Measurements from ENCODE around the gene C1QC.

The C1QC gene

DNA sequence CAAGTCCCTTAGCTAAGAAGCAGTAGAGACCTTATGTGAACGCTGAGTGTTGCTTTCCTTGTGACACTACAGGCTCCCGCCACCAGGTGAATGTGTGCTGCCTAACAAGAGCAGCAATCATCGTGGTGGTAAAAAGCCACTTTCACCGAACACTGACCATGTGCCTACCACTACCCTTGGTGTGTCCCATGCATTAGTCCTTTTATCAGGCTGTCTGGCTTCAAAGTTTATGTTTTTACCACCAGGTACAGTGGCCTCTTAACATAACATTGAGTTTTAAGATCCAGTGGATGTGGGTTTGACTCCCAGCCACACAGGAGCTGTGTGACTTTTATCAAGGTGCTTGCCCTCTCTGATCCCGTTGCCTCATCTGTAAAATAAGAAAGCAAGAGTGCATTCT, 11.3 kb downstream of the C1QC start:
- Histone ChIP-seq H3K27ac (no peak overlapping the region), H3K27me3 (ENCODE audit: insufficient read depth, low read depth) (peaks cover 81% of the 10 kb centered on the region), H3K9ac (no peak overlapping the region), H3K36me3 (ENCODE audit: insufficient read depth) (no peaks in the 10 kb centered on the region), H2AFZ (ENCODE audit: low read depth) (no peak overlapping the region), H3K4me1 (ENCODE audit: low read depth, poor library complexity, severe bottlenecking) (no peaks in the 10 kb centered on the region), H3K79me2 (ENCODE audit: insufficient read depth, low read depth) (no peaks in the 10 kb centered on the region), H4K20me1 (ENCODE audit: insufficient read depth) (no peaks in the 10 kb centered on the region), H3K4me3 (IDR thresholded peaks at IDR 0.05; ENCODE audit: insufficient read depth, low read depth, low read length) (no peak overlapping the region), H3K4me2 (no peak overlapping the region)
- TF ChIP-seq, protein P1, sequence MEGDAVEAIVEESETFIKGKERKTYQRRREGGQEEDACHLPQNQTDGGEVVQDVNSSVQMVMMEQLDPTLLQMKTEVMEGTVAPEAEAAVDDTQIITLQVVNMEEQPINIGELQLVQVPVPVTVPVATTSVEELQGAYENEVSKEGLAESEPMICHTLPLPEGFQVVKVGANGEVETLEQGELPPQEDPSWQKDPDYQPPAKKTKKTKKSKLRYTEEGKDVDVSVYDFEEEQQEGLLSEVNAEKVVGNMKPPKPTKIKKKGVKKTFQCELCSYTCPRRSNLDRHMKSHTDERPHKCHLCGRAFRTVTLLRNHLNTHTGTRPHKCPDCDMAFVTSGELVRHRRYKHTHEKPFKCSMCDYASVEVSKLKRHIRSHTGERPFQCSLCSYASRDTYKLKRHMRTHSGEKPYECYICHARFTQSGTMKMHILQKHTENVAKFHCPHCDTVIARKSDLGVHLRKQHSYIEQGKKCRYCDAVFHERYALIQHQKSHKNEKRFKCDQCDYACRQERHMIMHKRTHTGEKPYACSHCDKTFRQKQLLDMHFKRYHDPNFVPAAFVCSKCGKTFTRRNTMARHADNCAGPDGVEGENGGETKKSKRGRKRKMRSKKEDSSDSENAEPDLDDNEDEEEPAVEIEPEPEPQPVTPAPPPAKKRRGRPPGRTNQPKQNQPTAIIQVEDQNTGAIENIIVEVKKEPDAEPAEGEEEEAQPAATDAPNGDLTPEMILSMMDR (conservative IDR thresholded peaks at IDR 0.05; ENCODE audit: low read depth, low read length) = no peak

DNA sequence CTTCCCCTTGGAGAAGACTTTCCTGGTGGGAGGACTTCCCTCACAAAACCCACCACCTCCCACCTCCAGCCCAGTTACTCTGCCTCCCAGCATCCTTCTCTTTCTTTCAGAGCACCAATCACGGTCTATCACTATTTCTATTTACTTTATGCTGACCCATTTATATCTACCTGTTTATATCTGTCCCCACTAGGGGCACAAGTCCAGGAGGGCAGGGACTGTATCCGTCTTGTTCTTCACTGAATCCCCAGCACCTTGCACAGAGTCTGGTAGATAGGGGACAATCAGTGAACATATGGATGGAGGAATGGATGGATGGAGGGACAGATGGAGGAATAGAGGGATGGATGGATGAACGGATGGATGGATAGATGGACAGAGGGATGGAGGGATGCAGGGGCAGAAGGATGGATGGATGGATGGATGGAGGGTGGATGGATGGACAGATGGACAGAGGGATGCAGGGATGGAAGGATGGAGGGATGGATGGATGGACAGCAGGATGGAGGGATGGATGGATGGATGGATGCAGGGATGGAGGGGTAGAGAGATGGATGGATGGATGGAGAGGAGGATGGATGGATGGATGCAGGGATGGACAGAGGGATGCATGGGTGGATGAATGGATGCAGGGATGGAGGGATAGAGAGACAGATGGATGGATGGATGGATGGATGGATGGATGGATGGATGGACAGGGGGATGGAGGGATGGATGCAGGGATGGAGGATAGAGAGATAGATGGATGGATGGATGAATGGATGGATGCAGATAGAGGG, 15.1 kb downstream of the C1QC start:
- H4K20me1 ChIP-seq (ENCODE audit: insufficient read depth) = no peaks in the 10 kb centered on the region
- H3K36me3 ChIP-seq (ENCODE audit: insufficient read depth) = no peaks in the 10 kb centered on the region
- no peak overlapping the region for H3K4me2 ChIP-seq
- TF ChIP-seq, protein P1 (conservative IDR thresholded peaks at IDR 0.05; ENCODE audit: low read depth, low read length) = peak; percentile 47
- no peak overlapping the region for H2AFZ ChIP-seq (ENCODE audit: low read depth)
- peaks cover 73% of the 10 kb centered on the region for H3K27me3 ChIP-seq (ENCODE audit: insufficient read depth, low read depth)
- H3K4me3 ChIP-seq (IDR thresholded peaks at IDR 0.05; ENCODE audit: insufficient read depth, low read depth, low read length) = no peak overlapping the region
- H3K79me2 ChIP-seq (ENCODE audit: insufficient read depth, low read depth) = no peaks in the 10 kb centered on the region
- H3K27ac ChIP-seq = no peak overlapping the region
- no peaks in the 10 kb centered on the region for H3K4me1 ChIP-seq (ENCODE audit: low read depth, poor library complexity, severe bottlenecking)
- H3K9ac ChIP-seq = no peak overlapping the region

- H4K20me1 ChIP-seq (ENCODE audit: insufficient read depth) = no peaks in the 10 kb centered on the region
- no peak overlapping the region for H3K4me2 ChIP-seq
- H3K27me3 ChIP-seq (ENCODE audit: insufficient read depth, low read depth) = peaks cover 73% of the 10 kb centered on the region
- TF ChIP-seq, protein P1 (conservative IDR thresholded peaks at IDR 0.05; ENCODE audit: low read depth, low read length) = no peak
- no peak overlapping the region for H3K4me3 ChIP-seq (IDR thresholded peaks at IDR 0.05; ENCODE audit: insufficient read depth, low read depth, low read length)
- H3K9ac ChIP-seq = no peak overlapping the region
- H3K4me1 ChIP-seq (ENCODE audit: low read depth, poor library complexity, severe bottlenecking) = no peaks in the 10 kb centered on the region
- H3K27ac ChIP-seq = no peak overlapping the region
- H3K36me3 ChIP-seq (ENCODE audit: insufficient read depth) = no peaks in the 10 kb centered on the region
- no peaks in the 10 kb centered on the region for H3K79me2 ChIP-seq (ENCODE audit: insufficient read depth, low read depth)
- H2AFZ ChIP-seq (ENCODE audit: low read depth) = no peak overlapping the region
These were observed 17.3 kb downstream of the C1QC start for GRCh38 chr1:22660716-22661241.

DNA sequence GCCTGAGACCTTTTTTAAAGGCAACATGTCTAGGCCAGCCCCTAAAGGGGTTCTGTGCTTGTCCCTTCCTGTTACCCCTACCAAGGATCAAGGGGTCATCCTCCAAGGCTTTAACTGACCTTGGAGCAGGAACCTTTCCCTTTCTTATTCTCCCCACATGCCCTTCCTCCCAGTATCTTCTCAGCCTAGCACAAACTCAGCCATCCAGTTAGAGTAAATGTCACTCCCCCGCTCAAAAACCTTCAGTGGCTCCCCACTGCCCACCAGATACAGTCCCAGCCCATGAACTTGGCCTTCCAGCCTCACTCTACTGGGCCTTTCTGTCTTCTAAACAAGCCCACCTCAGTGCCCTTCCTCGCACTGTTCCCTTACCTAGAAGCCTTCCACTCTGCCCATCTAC, 18.4 kb downstream of the C1QC start:
- Histone ChIP-seq H3K4me1 (ENCODE audit: low read depth, poor library complexity, severe bottlenecking) (no peaks in the 10 kb centered on the region), H3K27ac (no peak overlapping the region), H3K9ac (no peak overlapping the region), H3K36me3 (ENCODE audit: insufficient read depth) (no peaks in the 10 kb centered on the region), H3K79me2 (ENCODE audit: insufficient read depth, low read depth) (no peaks in the 10 kb centered on the region), H3K4me2 (no peak overlapping the region), H3K27me3 (ENCODE audit: insufficient read depth, low read depth) (peaks cover 74% of the 10 kb centered on the region), H2AFZ (ENCODE audit: low read depth) (no peak overlapping the region), H4K20me1 (ENCODE audit: insufficient read depth) (no peaks in the 10 kb centered on the region), H3K4me3 (IDR thresholded peaks at IDR 0.05; ENCODE audit: insufficient read depth, low read depth, low read length) (no peak overlapping the region)
- TF ChIP-seq, protein P1 (conservative IDR thresholded peaks at IDR 0.05; ENCODE audit: low read depth, low read length) = no peak

Data from KMS-11 (cell line).